ENCODE results near the gene SLC2A13. TPM values are rescaled to one million over a fixed set of nuclear protein-coding genes. Genes with fewer than 3 reads are reported as not detected.

SLC2A13 gene
- total and polyA plus RNA-seq, 2 donors (not counting 3 experiments of a cell fraction or from before 2014, with no cell fraction given) = 1.2 to 4.9 TPM

DNA sequence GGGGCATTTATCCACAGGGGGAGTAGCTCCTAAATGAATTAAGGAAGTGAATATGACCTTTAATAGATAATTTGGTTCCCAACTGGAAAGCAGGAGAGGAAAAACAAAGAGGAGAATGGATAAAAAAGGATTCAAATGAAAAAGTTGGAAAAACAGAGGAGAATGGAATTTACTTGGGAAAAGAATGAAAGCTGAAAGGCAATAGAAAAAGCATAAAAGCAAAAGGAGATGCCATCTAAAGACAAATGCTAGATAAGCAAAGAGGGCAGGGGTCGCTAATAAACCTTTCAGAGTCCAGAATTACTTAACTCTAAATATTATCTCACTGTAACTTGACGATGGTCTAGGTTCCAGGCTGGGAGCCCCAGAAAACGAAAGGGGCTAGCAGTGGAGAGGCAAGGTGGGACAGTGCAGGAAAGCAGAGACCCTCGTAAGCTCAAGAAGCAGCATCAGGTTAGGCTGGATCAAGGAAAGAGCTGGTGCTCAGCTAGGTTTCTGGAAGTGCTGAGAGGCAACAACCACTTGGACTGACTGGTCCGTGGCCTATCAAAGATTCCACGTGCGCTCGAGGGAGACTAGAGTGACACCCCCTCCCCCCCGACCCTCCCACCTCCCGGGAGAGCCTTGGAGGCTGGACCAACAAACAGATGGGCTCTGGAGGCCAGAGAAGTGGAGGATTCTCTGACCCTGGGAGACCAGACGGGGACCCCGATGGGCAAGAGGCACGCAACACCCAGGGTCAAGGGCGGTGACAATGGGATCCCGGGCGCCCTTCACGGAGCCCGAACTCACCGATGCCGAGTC is 1.2 kb downstream of the SLC2A13 start:
- TF ChIP-seq FOS (IDR thresholded peaks at IDR 0.05; ENCODE audit: borderline replicate concordance, insufficient read depth, low read length) = no peak
- no peak for TF ChIP-seq GATA2 (IDR thresholded peaks at IDR 0.05; ENCODE audit: insufficient read depth, insufficient read length, low read depth, low read length)
- no peak for TF ChIP-seq EZH2 (IDR thresholded peaks at IDR 0.05; ENCODE audit: borderline replicate concordance, low read depth, low read length, severe bottlenecking)
- no peak for TF ChIP-seq JUN (IDR thresholded peaks at IDR 0.05; ENCODE audit: borderline replicate concordance, insufficient read depth, insufficient read length, low read depth)
- no peak for TF ChIP-seq POLR2AphosphoS5 (IDR thresholded peaks at IDR 0.05; ENCODE audit: insufficient read depth, low read depth, low read length)
- DNase-seq (ENCODE audit: low read depth, low spot score) = no peak
- no peak overlapping the region for H3K27ac ChIP-seq (ENCODE audit: insufficient read depth, low read depth, low read length)
- no TSS peak for BruUV-seq (replicated peaks)
- no peaks in the 10 kb centered on the region for H3K9me1 ChIP-seq (replicated peaks; ENCODE audit: control insufficient read depth, extremely low read depth, insufficient read depth, low read length)
- dilution Hi-C loops (cut with MboI; ENCODE audit: extremely low pct_ligation_motif_present, low sequenced_read_pairs) = no loop called here
- intact Hi-C loops (cut with micrococcal nuclease) = loop anchor here (1.0 to 10.0 kb wide), 2 partner anchors 661 to 790 kb away; partner anchors contain the start of gene KIF21A
- ChIA-PET POLR2A (no interaction called here), CTCF (interaction anchor here (0.8 to 8.0 kb wide), 4 partner anchors 13 to 1267 kb away, joined by 3 to 189 read pairs (median 11); no protein-coding TSS in a partner anchor)
- peak overlapping the region; percentile 32 for H3K4me2 ChIP-seq (ENCODE audit: insufficient read depth, low read length)
- H3K4me3 ChIP-seq (replicated peaks in 1 of 3; ENCODE audit: insufficient read depth in 1 of 3, low read depth in 1 of 3, low read length in 3 of 3) = peak overlapping the region; percentile 59 to 75 (median 65)
- no peaks in the 10 kb centered on the region for H3K9me3 ChIP-seq (replicated peaks; ENCODE audit: control insufficient read depth, insufficient read depth, low read length)
- H2AFZ ChIP-seq (ENCODE audit: low read depth, low read length) = peak overlapping the region; percentile 94
- H3K27me3 ChIP-seq (ENCODE audit: control insufficient read depth in 2 of 2, insufficient read depth in 2 of 2, low read length in 2 of 2) = no peaks in the 10 kb centered on the region
- H4K20me1 ChIP-seq (replicated peaks; ENCODE audit: control insufficient read depth, extremely low read depth, insufficient read depth, low read length) = no peaks in the 10 kb centered on the region
- peak; percentile 47 for FAIRE-seq
- H3K4me1 ChIP-seq (ENCODE audit: control insufficient read depth, extremely low read depth, insufficient read depth, low read length) = peaks cover 14% of the 10 kb centered on the region
- no peaks in the 10 kb centered on the region for H3K79me2 ChIP-seq (ENCODE audit: control insufficient read depth, insufficient read depth, low read length)
- no peaks in the 10 kb centered on the region for H3K36me3 ChIP-seq (ENCODE audit: control insufficient read depth in 2 of 2, extremely low read depth in 1 of 2, insufficient read depth in 2 of 2, low read length in 2 of 2)
- H3K9ac ChIP-seq (replicated peaks; ENCODE audit: extremely low read depth, insufficient read depth, low read length) = peak overlapping the region; percentile 52

- no TSS peak for BruUV-seq (replicated peaks)
- ChIA-PET POLR2A (no interaction called here), CTCF (interaction anchor here (1.1 to 8.0 kb wide), 3 partner anchors 10 to 111 kb away, joined by 3 to 189 read pairs (median 3); no protein-coding TSS in a partner anchor)
- no peak overlapping the region for H3K27ac ChIP-seq (ENCODE audit: insufficient read depth, low read depth, low read length)
- peaks cover 4% of the 10 kb centered on the region for H3K9me1 ChIP-seq (replicated peaks; ENCODE audit: control insufficient read depth, extremely low read depth, insufficient read depth, low read length)
- no peaks in the 10 kb centered on the region for H3K27me3 ChIP-seq (ENCODE audit: control insufficient read depth in 2 of 2, insufficient read depth in 2 of 2, low read length in 2 of 2)
- no peak overlapping the region for H3K4me2 ChIP-seq (ENCODE audit: insufficient read depth, low read length)
- no peak overlapping the region for H3K4me3 ChIP-seq (replicated peaks in 1 of 3; ENCODE audit: insufficient read depth in 1 of 3, low read depth in 1 of 3, low read length in 3 of 3)
- no peak for TF ChIP-seq POLR2AphosphoS5 (IDR thresholded peaks at IDR 0.05; ENCODE audit: insufficient read depth, low read depth, low read length)
- TF ChIP-seq GATA2 (IDR thresholded peaks at IDR 0.05; ENCODE audit: insufficient read depth, insufficient read length, low read depth, low read length) = no peak
- TF ChIP-seq, protein P1, sequence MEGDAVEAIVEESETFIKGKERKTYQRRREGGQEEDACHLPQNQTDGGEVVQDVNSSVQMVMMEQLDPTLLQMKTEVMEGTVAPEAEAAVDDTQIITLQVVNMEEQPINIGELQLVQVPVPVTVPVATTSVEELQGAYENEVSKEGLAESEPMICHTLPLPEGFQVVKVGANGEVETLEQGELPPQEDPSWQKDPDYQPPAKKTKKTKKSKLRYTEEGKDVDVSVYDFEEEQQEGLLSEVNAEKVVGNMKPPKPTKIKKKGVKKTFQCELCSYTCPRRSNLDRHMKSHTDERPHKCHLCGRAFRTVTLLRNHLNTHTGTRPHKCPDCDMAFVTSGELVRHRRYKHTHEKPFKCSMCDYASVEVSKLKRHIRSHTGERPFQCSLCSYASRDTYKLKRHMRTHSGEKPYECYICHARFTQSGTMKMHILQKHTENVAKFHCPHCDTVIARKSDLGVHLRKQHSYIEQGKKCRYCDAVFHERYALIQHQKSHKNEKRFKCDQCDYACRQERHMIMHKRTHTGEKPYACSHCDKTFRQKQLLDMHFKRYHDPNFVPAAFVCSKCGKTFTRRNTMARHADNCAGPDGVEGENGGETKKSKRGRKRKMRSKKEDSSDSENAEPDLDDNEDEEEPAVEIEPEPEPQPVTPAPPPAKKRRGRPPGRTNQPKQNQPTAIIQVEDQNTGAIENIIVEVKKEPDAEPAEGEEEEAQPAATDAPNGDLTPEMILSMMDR (IDR thresholded peaks at IDR 0.05; ENCODE audit: extremely low read depth in 1 of 2, insufficient read depth in 1 of 2, low read depth in 1 of 2, low read length in 2 of 2) = no peak
- TF ChIP-seq JUN (IDR thresholded peaks at IDR 0.05; ENCODE audit: borderline replicate concordance, insufficient read depth, insufficient read length, low read depth) = no peak
- no peak for TF ChIP-seq FOS (IDR thresholded peaks at IDR 0.05; ENCODE audit: borderline replicate concordance, insufficient read depth, low read length)
- TF ChIP-seq EZH2 (IDR thresholded peaks at IDR 0.05; ENCODE audit: borderline replicate concordance, low read depth, low read length, severe bottlenecking) = no peak
- TF ChIP-seq MYC (IDR thresholded peaks at IDR 0.05; ENCODE audit: low read depth, low read length) = no peak
- no peak for TF ChIP-seq POLR2A (IDR thresholded peaks at IDR 0.05; ENCODE audit: low read depth, low read length)
- TF ChIP-seq, protein P2, sequence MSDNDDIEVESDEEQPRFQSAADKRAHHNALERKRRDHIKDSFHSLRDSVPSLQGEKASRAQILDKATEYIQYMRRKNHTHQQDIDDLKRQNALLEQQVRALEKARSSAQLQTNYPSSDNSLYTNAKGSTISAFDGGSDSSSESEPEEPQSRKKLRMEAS (IDR thresholded peaks at IDR 0.05; ENCODE audit: insufficient read depth, insufficient read length) = no peak
- dilution Hi-C loops (cut with MboI; ENCODE audit: extremely low pct_ligation_motif_present, low sequenced_read_pairs) (no loop called here), intact Hi-C loops (cut with micrococcal nuclease) (loop anchor here (10.0 kb wide), 1 partner anchor 788 kb away; no protein-coding TSS in a partner anchor)
- no peak overlapping the region for H3K9ac ChIP-seq (replicated peaks; ENCODE audit: extremely low read depth, insufficient read depth, low read length)
- H3K4me1 ChIP-seq (ENCODE audit: control insufficient read depth, extremely low read depth, insufficient read depth, low read length) = peaks cover 14% of the 10 kb centered on the region
- no peaks in the 10 kb centered on the region for H4K20me1 ChIP-seq (replicated peaks; ENCODE audit: control insufficient read depth, extremely low read depth, insufficient read depth, low read length)
- no peak for DNase-seq (ENCODE audit: low read depth, low spot score)
- no peaks in the 10 kb centered on the region for H3K79me2 ChIP-seq (ENCODE audit: control insufficient read depth, insufficient read depth, low read length)
- no peak for FAIRE-seq
- H3K9me3 ChIP-seq (replicated peaks; ENCODE audit: control insufficient read depth, insufficient read depth, low read length) = no peaks in the 10 kb centered on the region
- no peaks in the 10 kb centered on the region for H3K36me3 ChIP-seq (ENCODE audit: control insufficient read depth in 2 of 2, extremely low read depth in 1 of 2, insufficient read depth in 2 of 2, low read length in 2 of 2)
- H2AFZ ChIP-seq (ENCODE audit: low read depth, low read length) = no peak overlapping the region
Observed at GRCh38 chr12:40103043-40103442, 2.8 kb downstream of the SLC2A13 start.
